GM12865 (cell line): ENCODE measurements around the gene BRD7.

Experiments
- DNase-seq: peaks from one replicate; pipeline ENCODE4 v3.0.0; 2010; ENCODE audit warnings: low read depth
- H3K4me3 ChIP-seq: 2 replicates; pipeline ENCODE4 v1.5.1; 2011; ENCODE audit warnings: mild to moderate bottlenecking, low read depth, low read length, control low read depth
- CTCF ChIP-seq: IDR thresholded peaks from 2 replicates; pipeline ENCODE4 v1.5.1; 2011; ENCODE audit warnings: low read length, control low read depth, low read depth, inconsistent platforms; ENCODE audit not compliant: insufficient read depth; ENCODE audit errors: missing control alignments

The BRD7 gene

GRCh38 chr16:50275428-50276325, 93.1 kb downstream of the BRD7 start:
- DNase-seq, result no peak
- no peak for TF ChIP-seq CTCF
- H3K4me3 ChIP-seq, result peak overlapping the region; percentile 97

GRCh38 chr16:50275098-50275415, 93.7 kb downstream of the BRD7 start:
- no peak for DNase-seq
- H3K4me3 ChIP-seq, result peak overlapping the region; percentile 97
- TF ChIP-seq CTCF, result peak; percentile 9

- peak overlapping the region; percentile 97 for H3K4me3 ChIP-seq
- TF ChIP-seq CTCF, result no peak
- peak; percentile 83 for DNase-seq
Measured at GRCh38 chr16:50274326-50275097, 94.3 kb downstream of the BRD7 start.

- DNase-seq, result peak; percentile 91
- TF ChIP-seq CTCF, result no peak
- H3K4me3 ChIP-seq, result peak overlapping the region; percentile 97
Measured at GRCh38 chr16:50273888-50274325, 94.9 kb downstream of the BRD7 start.

- no peak for TF ChIP-seq CTCF
- DNase-seq, result no peak
- H3K4me3 ChIP-seq, result no peak overlapping the region
Measured at GRCh38 chr16:50273382-50273690, 95.5 kb downstream of the BRD7 start.

- no peak for DNase-seq
- no peak overlapping the region for H3K4me3 ChIP-seq
- TF ChIP-seq CTCF, result no peak
Measured at GRCh38 chr16:50272687-50273381, 96.0 kb downstream of the BRD7 start.
